Measurements from ENCODE around the gene STRN4.

The STRN4 gene

DNA sequence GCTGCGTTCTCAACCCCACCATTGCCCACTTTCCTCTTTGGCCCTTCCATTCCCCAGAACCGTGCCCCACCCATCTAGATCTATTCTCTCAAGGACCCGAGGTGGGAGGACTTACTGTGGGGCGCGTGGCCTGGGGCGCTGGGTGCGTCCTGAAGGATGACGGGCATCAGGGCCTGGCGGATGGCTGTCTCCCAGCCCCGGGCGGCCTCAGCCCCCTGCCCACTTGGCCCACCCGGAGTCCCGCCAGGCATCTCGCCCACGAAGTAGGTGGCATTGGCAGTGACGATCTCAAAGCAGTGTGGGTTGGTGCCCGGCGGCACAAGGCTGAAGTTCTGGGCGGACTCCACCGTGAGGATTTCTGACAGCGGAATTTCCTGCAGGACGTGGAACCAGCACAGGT is 52.5 kb downstream of the STRN4 start:
- Histone ChIP-seq H3K9ac (ENCODE audit: low read length) (no peak overlapping the region), H3K9me3 (ENCODE audit: low read length) (no peaks in the 10 kb centered on the region), H3K27me3 (ENCODE audit: control insufficient read depth in 1 of 2, insufficient read depth in 2 of 2, low read length in 2 of 2) (no peaks in the 10 kb centered on the region), H3K4me3 (ENCODE audit: low read depth in 1 of 2, low read length in 2 of 2) (no peak overlapping the region), H3K4me1 (ENCODE audit: insufficient read depth, low read length) (peaks cover 6% of the 10 kb centered on the region), H3K27ac (ENCODE audit: low read depth, low read length) (no peak overlapping the region), H3K36me3 (ENCODE audit: insufficient read depth, low read length) (peaks cover 71% of the 10 kb centered on the region)

DNA sequence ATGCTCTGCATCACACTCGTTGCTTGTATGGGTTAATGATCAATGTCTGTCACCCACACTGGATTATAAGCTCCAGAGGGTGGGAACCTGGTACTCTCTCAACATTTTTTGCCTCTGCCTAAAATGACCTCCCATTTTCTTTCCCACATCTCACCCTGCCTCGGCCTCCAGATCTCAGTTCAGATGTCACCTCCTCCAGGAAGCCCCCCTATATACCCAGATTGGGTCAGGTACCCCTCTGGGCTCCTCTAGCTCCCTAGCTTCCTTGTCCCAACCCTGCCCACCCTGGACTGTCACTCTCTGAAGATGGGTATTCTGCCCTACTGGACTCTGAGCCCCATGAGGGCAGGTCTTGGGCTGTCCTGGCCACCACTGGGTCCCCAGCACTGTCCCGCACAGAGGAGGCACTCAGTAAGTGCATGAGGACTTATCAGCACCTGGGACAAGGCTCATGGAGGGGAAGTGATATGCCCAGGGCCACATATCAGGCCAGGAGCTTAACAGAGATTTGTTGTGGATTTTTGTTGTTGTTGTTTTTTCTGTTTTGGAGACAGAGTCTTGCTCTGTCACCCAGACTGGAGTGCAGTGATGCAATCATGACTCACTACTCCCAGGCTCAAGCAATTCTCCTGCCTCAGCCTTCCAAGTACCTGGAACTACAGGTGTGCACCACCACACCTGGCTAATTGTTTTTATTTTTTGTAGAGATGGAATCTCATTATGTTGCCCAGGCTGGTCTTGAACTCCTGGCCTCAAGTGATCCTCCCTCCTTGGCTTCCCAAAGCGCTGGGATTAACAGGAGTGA is 53.1 kb downstream of the STRN4 start:
- Histone ChIP-seq H3K27me3 (ENCODE audit: control insufficient read depth in 1 of 2, insufficient read depth in 2 of 2, low read length in 2 of 2) (no peaks in the 10 kb centered on the region), H3K9ac (ENCODE audit: low read length) (no peak overlapping the region), H3K4me1 (ENCODE audit: insufficient read depth, low read length) (peaks cover 6% of the 10 kb centered on the region), H3K36me3 (ENCODE audit: insufficient read depth, low read length) (peaks cover 66% of the 10 kb centered on the region), H3K27ac (ENCODE audit: low read depth, low read length) (no peak overlapping the region), H3K9me3 (ENCODE audit: low read length) (no peaks in the 10 kb centered on the region), H3K4me3 (ENCODE audit: low read depth in 1 of 2, low read length in 2 of 2) (no peak overlapping the region)

DNA sequence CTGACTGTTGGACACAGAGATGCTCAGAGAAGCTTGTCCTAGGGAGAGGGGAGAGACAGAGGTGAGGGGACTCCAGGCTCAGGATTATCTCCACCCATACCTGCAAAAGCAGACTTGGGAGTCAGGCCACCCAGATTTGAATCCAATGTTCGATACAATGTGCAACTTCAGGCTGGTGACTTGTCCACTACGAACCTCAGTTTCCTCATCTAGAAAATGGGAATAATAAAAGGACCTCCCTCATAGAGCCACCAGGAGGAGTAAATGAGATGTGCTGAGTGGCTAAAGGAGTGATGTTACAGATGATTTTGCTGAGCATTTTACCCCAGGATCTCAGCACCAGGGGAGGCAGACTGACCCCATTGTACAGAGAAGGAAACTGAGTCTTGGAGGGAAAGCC is 54.3 kb downstream of the STRN4 start:
- no peak overlapping the region for H3K9ac ChIP-seq (ENCODE audit: low read length)
- peaks cover 75% of the 10 kb centered on the region for H3K36me3 ChIP-seq (ENCODE audit: insufficient read depth, low read length)
- H3K9me3 ChIP-seq (ENCODE audit: low read length), result no peaks in the 10 kb centered on the region
- no peak overlapping the region for H3K4me3 ChIP-seq (ENCODE audit: low read depth in 1 of 2, low read length in 2 of 2)
- no peak overlapping the region for H3K27ac ChIP-seq (ENCODE audit: low read depth, low read length)
- H3K27me3 ChIP-seq (ENCODE audit: control insufficient read depth in 1 of 2, insufficient read depth in 2 of 2, low read length in 2 of 2), result no peaks in the 10 kb centered on the region
- peaks cover 1% of the 10 kb centered on the region for H3K4me1 ChIP-seq (ENCODE audit: insufficient read depth, low read length)

DNA sequence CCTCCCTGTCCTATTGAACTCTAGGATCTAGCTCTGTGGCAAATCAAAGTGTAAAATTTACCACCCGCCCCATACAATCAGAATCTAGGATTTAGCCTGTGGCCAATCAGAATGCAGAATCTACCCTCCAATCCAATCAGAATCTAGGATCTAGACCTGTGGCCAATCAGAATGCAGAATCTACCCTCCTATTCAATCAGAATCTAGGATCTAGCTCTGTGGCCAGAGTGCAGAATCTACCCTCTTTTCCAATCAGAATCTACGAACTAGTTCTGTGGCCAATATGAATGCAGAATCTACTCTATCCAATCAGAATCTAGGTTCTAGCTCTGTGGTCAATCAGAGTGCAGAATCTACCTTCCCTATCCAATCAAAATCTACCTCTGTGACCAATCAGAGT is 55.1 kb downstream of the STRN4 start:
- H3K27me3 ChIP-seq (ENCODE audit: control insufficient read depth in 1 of 2, insufficient read depth in 2 of 2, low read length in 2 of 2), result no peaks in the 10 kb centered on the region
- no peak overlapping the region for H3K27ac ChIP-seq (ENCODE audit: low read depth, low read length)
- peaks cover 73% of the 10 kb centered on the region for H3K36me3 ChIP-seq (ENCODE audit: insufficient read depth, low read length)
- H3K4me3 ChIP-seq (ENCODE audit: low read depth in 1 of 2, low read length in 2 of 2), result no peak overlapping the region
- H3K4me1 ChIP-seq (ENCODE audit: insufficient read depth, low read length), result no peaks in the 10 kb centered on the region
- no peak overlapping the region for H3K9ac ChIP-seq (ENCODE audit: low read length)
- H3K9me3 ChIP-seq (ENCODE audit: low read length), result no peaks in the 10 kb centered on the region

DNA sequence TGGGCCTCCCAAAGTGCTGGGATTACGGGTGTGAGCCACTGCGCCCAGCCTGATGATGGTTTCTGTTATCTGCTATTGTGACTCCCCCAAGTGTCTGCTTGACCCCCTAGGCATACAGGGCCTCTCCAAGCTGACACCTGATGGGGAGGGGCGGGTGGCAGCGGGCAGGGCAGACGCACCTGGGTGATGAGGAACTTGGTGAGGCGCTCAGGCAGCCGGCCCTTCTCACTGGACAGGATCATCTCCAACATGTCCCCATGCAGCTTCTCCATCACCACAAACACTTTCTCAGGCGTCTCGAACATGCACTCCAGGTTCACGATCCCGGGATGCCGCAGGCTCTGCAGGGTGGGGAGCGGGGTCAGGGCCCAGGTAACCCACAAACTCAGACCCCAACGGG is 56.9 kb downstream of the STRN4 start:
- no peak overlapping the region for H3K4me3 ChIP-seq (ENCODE audit: low read depth in 1 of 2, low read length in 2 of 2)
- H3K27ac ChIP-seq (ENCODE audit: low read depth, low read length), result no peak overlapping the region
- H3K9ac ChIP-seq (ENCODE audit: low read length), result no peak overlapping the region
- H3K4me1 ChIP-seq (ENCODE audit: insufficient read depth, low read length), result no peaks in the 10 kb centered on the region
- peaks cover 79% of the 10 kb centered on the region for H3K36me3 ChIP-seq (ENCODE audit: insufficient read depth, low read length)
- no peaks in the 10 kb centered on the region for H3K27me3 ChIP-seq (ENCODE audit: control insufficient read depth in 1 of 2, insufficient read depth in 2 of 2, low read length in 2 of 2)
- H3K9me3 ChIP-seq (ENCODE audit: low read length), result no peaks in the 10 kb centered on the region

DNA sequence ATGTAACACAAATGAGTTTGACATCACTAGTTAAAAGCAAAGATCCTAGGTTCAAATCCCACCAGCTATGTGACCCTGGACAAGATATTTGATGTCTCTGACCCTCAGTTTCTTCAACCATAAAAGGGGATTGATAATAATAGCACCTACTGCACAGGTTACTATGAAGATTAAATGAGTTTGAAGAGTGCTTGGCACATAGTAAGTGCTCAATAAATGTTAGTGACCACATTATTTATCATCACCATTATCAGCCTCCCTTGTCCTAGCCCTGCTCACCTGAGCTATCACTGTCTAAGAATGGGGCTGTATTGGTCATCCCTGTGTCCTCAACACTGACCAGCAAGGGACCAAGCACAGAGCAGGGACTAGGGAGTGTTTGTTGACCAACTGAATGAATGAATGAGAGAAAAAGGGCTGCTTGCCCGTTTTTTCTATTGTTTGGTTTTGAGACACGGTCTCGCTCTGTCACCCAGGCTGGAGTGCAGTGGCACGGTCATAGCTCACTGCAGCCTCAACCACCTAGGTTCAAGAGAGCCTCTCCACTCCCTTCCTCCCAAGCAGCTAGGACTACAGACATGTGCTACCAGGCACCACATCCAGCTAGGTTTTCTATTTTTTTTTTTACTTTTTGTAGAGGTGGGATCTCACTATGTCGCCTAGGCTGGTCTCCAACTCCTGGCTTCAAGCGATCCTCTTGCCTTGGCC is 58.7 kb downstream of the STRN4 start:
- no peak overlapping the region for H3K4me3 ChIP-seq (ENCODE audit: low read depth in 1 of 2, low read length in 2 of 2)
- peaks cover 64% of the 10 kb centered on the region for H3K36me3 ChIP-seq (ENCODE audit: insufficient read depth, low read length)
- no peaks in the 10 kb centered on the region for H3K4me1 ChIP-seq (ENCODE audit: insufficient read depth, low read length)
- no peak overlapping the region for H3K9ac ChIP-seq (ENCODE audit: low read length)
- no peaks in the 10 kb centered on the region for H3K27me3 ChIP-seq (ENCODE audit: control insufficient read depth in 1 of 2, insufficient read depth in 2 of 2, low read length in 2 of 2)
- no peak overlapping the region for H3K27ac ChIP-seq (ENCODE audit: low read depth, low read length)
- H3K9me3 ChIP-seq (ENCODE audit: low read length), result no peaks in the 10 kb centered on the region

DNA sequence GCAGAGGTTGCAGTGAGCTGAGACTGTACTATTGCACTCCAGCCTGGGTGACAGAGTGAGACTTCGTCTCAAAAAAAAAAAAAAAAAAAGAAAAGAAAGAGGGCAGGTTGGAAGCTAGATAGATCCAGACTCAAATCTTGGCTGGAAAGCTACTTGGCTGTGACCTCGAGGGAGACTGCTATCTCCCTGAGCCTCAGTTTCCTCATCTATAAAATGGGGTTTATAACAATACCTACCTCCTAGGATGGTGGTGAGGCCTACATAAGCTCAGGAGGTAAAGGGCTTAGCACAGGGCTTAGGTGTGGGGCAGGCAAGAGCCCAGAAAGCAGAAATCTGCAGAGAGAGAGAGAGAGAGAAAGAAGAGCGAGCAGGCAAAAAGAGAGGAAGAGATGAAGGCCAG is 61.1 kb downstream of the STRN4 start:
- H3K9me3 ChIP-seq (ENCODE audit: low read length), result no peaks in the 10 kb centered on the region
- no peaks in the 10 kb centered on the region for H3K27me3 ChIP-seq (ENCODE audit: control insufficient read depth in 1 of 2, insufficient read depth in 2 of 2, low read length in 2 of 2)
- H3K4me3 ChIP-seq (ENCODE audit: low read depth in 1 of 2, low read length in 2 of 2), result no peak overlapping the region
- H3K9ac ChIP-seq (ENCODE audit: low read length), result no peak overlapping the region
- no peaks in the 10 kb centered on the region for H3K4me1 ChIP-seq (ENCODE audit: insufficient read depth, low read length)
- H3K36me3 ChIP-seq (ENCODE audit: insufficient read depth, low read length), result peaks cover 44% of the 10 kb centered on the region
- no peak overlapping the region for H3K27ac ChIP-seq (ENCODE audit: low read depth, low read length)

DNA sequence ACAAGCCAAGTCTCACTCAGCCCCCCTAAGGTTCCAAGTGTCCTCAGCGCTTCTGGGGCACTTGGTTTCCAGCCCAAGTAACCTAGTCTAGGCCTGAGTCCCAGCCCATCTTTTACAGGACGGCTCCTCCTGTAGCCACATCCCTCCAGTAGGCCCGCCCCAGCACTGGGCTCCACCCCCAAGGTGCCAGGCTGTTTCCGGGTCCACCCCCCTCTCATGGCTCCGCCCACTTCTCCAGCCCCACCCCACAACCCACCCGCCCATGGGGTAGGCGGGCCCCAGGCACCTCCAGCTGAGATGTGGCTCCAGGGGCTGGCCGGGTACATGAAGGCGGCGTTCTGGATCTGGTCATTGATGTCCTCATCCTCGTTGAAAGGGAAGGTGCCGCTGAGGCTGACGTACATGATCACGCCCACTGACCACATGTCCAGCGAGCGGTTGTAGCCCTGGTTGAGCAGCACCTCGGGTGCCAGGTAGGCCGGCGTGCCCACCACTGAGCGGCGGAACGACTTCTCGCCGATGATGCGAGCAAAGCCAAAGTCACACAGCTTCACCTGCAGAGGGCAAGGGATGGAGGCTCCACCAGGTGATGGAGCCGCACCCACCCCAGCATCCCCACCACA is 68.0 kb downstream of the STRN4 start:
- Histone ChIP-seq H3K4me3 (ENCODE audit: low read depth in 1 of 2, low read length in 2 of 2) (no peak overlapping the region), H3K4me1 (ENCODE audit: insufficient read depth, low read length) (no peaks in the 10 kb centered on the region), H3K27ac (ENCODE audit: low read depth, low read length) (no peak overlapping the region), H3K27me3 (ENCODE audit: control insufficient read depth in 1 of 2, insufficient read depth in 2 of 2, low read length in 2 of 2) (no peaks in the 10 kb centered on the region), H3K9ac (ENCODE audit: low read length) (no peak overlapping the region), H3K9me3 (ENCODE audit: low read length) (no peaks in the 10 kb centered on the region), H3K36me3 (ENCODE audit: insufficient read depth, low read length) (peaks cover 46% of the 10 kb centered on the region)

DNA sequence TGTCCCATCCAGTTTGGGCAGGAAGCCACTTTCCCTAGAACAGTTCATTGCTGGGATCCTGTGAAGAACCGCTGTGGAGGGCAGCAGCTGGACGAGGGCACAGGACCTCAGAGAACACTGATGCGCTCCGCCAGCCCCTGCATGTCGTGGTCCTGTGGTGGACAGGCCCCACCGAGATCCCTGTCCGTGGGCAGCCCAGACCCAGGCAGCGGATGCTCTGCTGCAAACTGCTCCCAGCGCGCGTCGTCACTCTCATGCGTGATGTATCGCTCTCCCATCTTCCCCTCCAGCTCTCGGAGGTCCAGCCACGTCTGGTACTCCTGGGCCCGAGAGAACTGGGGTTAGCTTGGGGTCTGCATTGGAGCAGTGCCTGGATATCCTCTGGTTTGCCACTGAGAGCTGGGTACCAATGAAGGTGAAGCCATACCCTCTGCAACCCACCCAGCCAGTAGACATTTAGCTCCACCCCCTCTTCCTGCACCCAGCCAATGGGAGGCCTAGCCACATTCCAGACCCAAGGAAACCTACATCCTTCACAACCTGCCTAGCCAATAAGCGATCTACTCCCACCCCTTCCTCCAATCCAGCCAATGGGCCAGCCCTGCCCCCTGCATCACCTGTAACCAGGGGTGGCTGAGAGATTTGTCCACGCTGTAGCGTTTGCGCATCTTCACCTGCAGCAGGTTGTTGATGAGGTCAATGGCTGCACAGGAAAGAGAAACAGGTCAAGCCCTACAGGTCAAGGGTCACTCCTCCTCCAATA is 71.7 kb downstream of the STRN4 start:
- peaks cover 46% of the 10 kb centered on the region for H3K36me3 ChIP-seq (ENCODE audit: insufficient read depth, low read length)
- no peaks in the 10 kb centered on the region for H3K27me3 ChIP-seq (ENCODE audit: control insufficient read depth in 1 of 2, insufficient read depth in 2 of 2, low read length in 2 of 2)
- no peak overlapping the region for H3K27ac ChIP-seq (ENCODE audit: low read depth, low read length)
- no peak overlapping the region for H3K4me3 ChIP-seq (ENCODE audit: low read depth in 1 of 2, low read length in 2 of 2)
- no peak overlapping the region for H3K9ac ChIP-seq (ENCODE audit: low read length)
- no peaks in the 10 kb centered on the region for H3K4me1 ChIP-seq (ENCODE audit: insufficient read depth, low read length)
- no peaks in the 10 kb centered on the region for H3K9me3 ChIP-seq (ENCODE audit: low read length)

DNA sequence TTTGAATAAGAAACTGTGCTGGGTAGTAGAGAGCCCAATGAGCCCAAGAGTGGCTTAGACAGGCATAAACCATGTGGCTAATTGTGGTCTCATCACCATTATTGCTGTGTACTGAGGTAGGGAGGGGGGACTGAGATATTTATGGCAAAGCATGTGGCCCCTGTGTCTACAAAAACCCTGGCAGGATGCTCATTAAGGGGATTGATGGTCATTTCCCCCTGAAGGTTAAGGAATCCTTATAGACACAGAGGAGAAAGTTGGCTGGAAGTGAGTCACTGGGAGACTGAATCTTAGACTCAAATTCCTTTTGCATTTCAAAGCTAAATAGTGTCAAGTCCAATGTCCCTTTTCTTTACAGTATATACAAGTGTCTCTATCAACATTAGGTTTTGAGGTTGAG is 75.4 kb downstream of the STRN4 start:
- no peak overlapping the region for H3K27ac ChIP-seq (ENCODE audit: low read depth, low read length)
- H3K36me3 ChIP-seq (ENCODE audit: insufficient read depth, low read length), result peaks cover 19% of the 10 kb centered on the region
- H3K4me1 ChIP-seq (ENCODE audit: insufficient read depth, low read length), result no peaks in the 10 kb centered on the region
- H3K9ac ChIP-seq (ENCODE audit: low read length), result no peak overlapping the region
- H3K4me3 ChIP-seq (ENCODE audit: low read depth in 1 of 2, low read length in 2 of 2), result no peak overlapping the region
- no peaks in the 10 kb centered on the region for H3K9me3 ChIP-seq (ENCODE audit: low read length)
- H3K27me3 ChIP-seq (ENCODE audit: control insufficient read depth in 1 of 2, insufficient read depth in 2 of 2, low read length in 2 of 2), result no peaks in the 10 kb centered on the region

All from muscle layer of colon (tissue), 2 donors.